PC-9 (cell line): Measurements from ENCODE around the gene JUP. TPM values are rescaled to one million over a fixed set of nuclear protein-coding genes. Genes with fewer than 3 reads are reported as not detected.

ENCODE experiments used
- BruUV-seq: library from RNA; stranded (reverse); fragments of 400-500 nt; replicated peaks from 2 replicates; lab custom pipeline; 2021; lab: Mats Ljungman, UMichigan
- CTCF ChIA-PET: fragments of 300-600 bp; sonication (Branson Sonifier 250); formaldehyde crosslinking; loops from one replicate; lab custom pipeline; 2022; ENCODE audit warnings: antibody characterized with exemption; lab: Charles Lee
- POLR2A ChIA-PET: fragments of 300-600 bp; sonication (Branson Sonifier 250); formaldehyde crosslinking; loops from one replicate; lab custom pipeline; 2022; ENCODE audit warnings: antibody characterized with exemption; ENCODE audit not compliant: unreplicated experiment; lab: Charles Lee
- DNase-seq, 2 experiments: peaks; one replicate each; pipeline versions ENCODE4 v3.0.0 to v3.0.0-alpha.2; 2015 to 2022; ENCODE audit warnings: mixed read lengths in 1 of 2
- H2AFZ ChIP-seq: fragments of 200-600 bp; sonication (generic); 2 replicates; pipeline ENCODE4 v1.8.1; 2017; ENCODE audit warnings: antibody characterized with exemption
- H3F3A ChIP-seq: fragments of 200-600 bp; sonication (generic); 2 replicates; pipeline ENCODE4 v1.8.1; 2017; ENCODE audit warnings: antibody characterized with exemption, mild to moderate bottlenecking, low read depth; ENCODE audit not compliant: insufficient read depth
- H3K27ac ChIP-seq: fragments of 200-600 bp; sonication (generic); 2 replicates; pipeline ENCODE4 v1.6.1; 2016; ENCODE audit warnings: mixed run types
- H3K27me3 ChIP-seq: fragments of 200-600 bp; sonication (generic); 2 replicates; pipeline ENCODE4 v1.6.1; 2016; ENCODE audit warnings: low read depth, mixed run types; ENCODE audit not compliant: insufficient read depth
- H3K36me3 ChIP-seq: fragments of 200-600 bp; sonication (generic); 2 replicates; pipeline ENCODE4 v1.6.1; 2016; ENCODE audit warnings: low read depth, mixed run types
- H3K4me1 ChIP-seq: fragments of 200-600 bp; sonication (generic); replicated peaks from 2 replicates; pipeline ENCODE4 v1.6.1; 2016; ENCODE audit warnings: mixed run types; ENCODE audit not compliant: insufficient read depth
- H3K4me2 ChIP-seq: fragments of 200-600 bp; sonication (generic); 2 replicates; pipeline ENCODE4 v1.6.1; 2017; ENCODE audit warnings: mixed run types
- H3K4me3 ChIP-seq: fragments of 200-600 bp; sonication (generic); 2 replicates; pipeline ENCODE4 v1.6.1; 2016; ENCODE audit warnings: mixed run types
- H3K79me2 ChIP-seq: fragments of 200-600 bp; sonication (generic); 2 replicates; pipeline ENCODE4 v1.6.1; 2017; ENCODE audit warnings: low read depth, mixed run types
- H3K9me2 ChIP-seq: fragments of 200-600 bp; sonication (generic); 2 replicates; pipeline ENCODE4 v1.8.1; 2017; ENCODE audit warnings: mild to moderate bottlenecking; ENCODE audit not compliant: insufficient read depth
- H3K9me3 ChIP-seq: fragments of 200-600 bp; sonication (generic); 2 replicates; pipeline ENCODE4 v1.8.1; 2016; ENCODE audit warnings: low read depth; ENCODE audit not compliant: insufficient read depth
- H4K20me1 ChIP-seq: fragments of 200-600 bp; sonication (generic); 2 replicates; pipeline ENCODE4 v1.8.1; 2017; ENCODE audit not compliant: insufficient read depth
- CTCF ChIP-seq: fragments of 200-600 bp; sonication (generic); conservative IDR thresholded peaks from 2 replicates; pipeline ENCODE4 v1.6.1; 2017; ENCODE audit warnings: mixed run types, antibody characterized with exemption, mild to moderate bottlenecking, moderate library complexity
- EZH2 ChIP-seq: fragments of 200-600 bp; sonication (generic); IDR thresholded peaks from 2 replicates; pipeline ENCODE4 v1.8.0; 2017; ENCODE audit warnings: antibody characterized with exemption, low read depth
- intact Hi-C: fragments of 100-400 bp; cut with micrococcal nuclease; formaldehyde crosslinking; loops from one replicate; pipeline ENCODE4 v1.10.0; 2022; ENCODE audit not compliant: unreplicated experiment
- total RNA-seq: library from RNA; stranded (reverse); gene quantifications from 2 replicates; pipeline ENCODE4 v1.2.3, GENCODE V29; 2021

Gene JUP
- total RNA-seq, 1 experiment from 2014 or later, result 259 TPM

- Histone ChIP-seq H3K9me3 (no peaks in the 10 kb centered on the region), H3K36me3 (no peaks in the 10 kb centered on the region), H3K27me3 (no peaks in the 10 kb centered on the region), H3K9me2 (no peaks in the 10 kb centered on the region), H3K27ac (no peak overlapping the region), H3K4me3 (no peak overlapping the region), H2AFZ (no peak overlapping the region), H3K79me2 (no peaks in the 10 kb centered on the region), H3K4me1 (no peaks in the 10 kb centered on the region), H3K4me2 (no peak overlapping the region), H4K20me1 (no peaks in the 10 kb centered on the region), H3F3A (no peaks in the 10 kb centered on the region; the same call in 1 of the 2 replicates)
- ChIA-PET POLR2A (no interaction called here), CTCF (no interaction called here)
- intact Hi-C loops, result no loop called here
- TF ChIP-seq CTCF (no peak), EZH2 (no peak)
- DNase-seq, result no peak
- TSS peak; percentile 37 for BruUV-seq
Measured at GRCh38 chr17:41822216-41823140, 36.0 kb upstream of the JUP start.

DNA sequence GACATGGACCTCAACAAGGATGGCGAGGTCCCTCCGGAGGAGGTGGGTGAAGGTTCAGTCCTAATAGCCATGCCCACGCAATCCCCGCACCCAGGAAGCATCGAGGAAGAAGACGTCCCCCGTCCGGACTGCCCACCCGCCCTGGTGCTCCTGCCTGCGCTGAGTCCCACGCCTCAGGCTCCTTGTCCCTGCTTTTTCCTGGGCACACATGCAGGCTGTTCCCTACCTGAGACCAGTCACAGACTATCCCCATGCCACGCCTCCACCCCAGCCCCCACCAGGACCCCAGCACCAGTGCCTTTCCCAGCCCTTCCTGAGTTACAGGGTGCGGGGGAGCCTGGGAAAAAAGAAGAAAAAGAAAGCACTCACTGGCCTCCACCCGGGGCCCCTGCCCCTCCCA lies 35.3 kb upstream of the JUP start:
- BruUV-seq, result no TSS peak
- H3K27ac ChIP-seq, result no peak overlapping the region
- CTCF ChIA-PET, result no interaction called here
- H3K4me3 ChIP-seq, result no peak overlapping the region
- H3K36me3 ChIP-seq, result no peaks in the 10 kb centered on the region
- no peaks in the 10 kb centered on the region for H3K9me3 ChIP-seq
- DNase-seq, result no peak
- no peak for TF ChIP-seq CTCF
- no peak for TF ChIP-seq EZH2
- H3K4me1 ChIP-seq, result no peaks in the 10 kb centered on the region
- H3K4me2 ChIP-seq, result no peak overlapping the region
- no peaks in the 10 kb centered on the region for H4K20me1 ChIP-seq
- no peaks in the 10 kb centered on the region for H3K27me3 ChIP-seq
- H2AFZ ChIP-seq, result no peak overlapping the region
- POLR2A ChIA-PET, result no interaction called here
- H3F3A ChIP-seq, result no peaks in the 10 kb centered on the region; the same call in 1 of the 2 replicates
- intact Hi-C loops, result no loop called here
- H3K9me2 ChIP-seq, result no peaks in the 10 kb centered on the region
- no peaks in the 10 kb centered on the region for H3K79me2 ChIP-seq

- no TSS peak for BruUV-seq
- H4K20me1 ChIP-seq, result no peaks in the 10 kb centered on the region
- no peak for DNase-seq
- no peaks in the 10 kb centered on the region for H3K9me3 ChIP-seq
- no peaks in the 10 kb centered on the region; the same call in 1 of the 2 replicates for H3F3A ChIP-seq
- no peak for TF ChIP-seq EZH2
- intact Hi-C loops, result no loop called here
- H2AFZ ChIP-seq, result no peak overlapping the region
- H3K4me1 ChIP-seq, result peaks cover 10% of the 10 kb centered on the region
- no peaks in the 10 kb centered on the region for H3K27me3 ChIP-seq
- ChIA-PET POLR2A (no interaction called here), CTCF (no interaction called here)
- H3K79me2 ChIP-seq, result peaks cover 20% of the 10 kb centered on the region
- no peak overlapping the region for H3K4me3 ChIP-seq
- H3K9me2 ChIP-seq, result no peaks in the 10 kb centered on the region
- H3K27ac ChIP-seq, result no peak overlapping the region
- H3K4me2 ChIP-seq, result no peak overlapping the region
- no peaks in the 10 kb centered on the region for H3K36me3 ChIP-seq
Measured at GRCh38 chr17:41818024-41818423, 31.5 kb upstream of the JUP start.
